Measurements from ENCODE around the gene CHMP2A. TPM values are rescaled to one million over a fixed set of nuclear protein-coding genes. Genes with fewer than 3 reads are reported as not detected.
A peak's percentile ranks its signal among the peaks of the same experiment; 100 is the strongest.

The CHMP2A gene
- total and polyA plus RNA-seq, 2 of the 13 experiments (the other 11 are each of a cell fraction or from before 2014, with no cell fraction given), result 49.7 to 55.0 TPM

DNA sequence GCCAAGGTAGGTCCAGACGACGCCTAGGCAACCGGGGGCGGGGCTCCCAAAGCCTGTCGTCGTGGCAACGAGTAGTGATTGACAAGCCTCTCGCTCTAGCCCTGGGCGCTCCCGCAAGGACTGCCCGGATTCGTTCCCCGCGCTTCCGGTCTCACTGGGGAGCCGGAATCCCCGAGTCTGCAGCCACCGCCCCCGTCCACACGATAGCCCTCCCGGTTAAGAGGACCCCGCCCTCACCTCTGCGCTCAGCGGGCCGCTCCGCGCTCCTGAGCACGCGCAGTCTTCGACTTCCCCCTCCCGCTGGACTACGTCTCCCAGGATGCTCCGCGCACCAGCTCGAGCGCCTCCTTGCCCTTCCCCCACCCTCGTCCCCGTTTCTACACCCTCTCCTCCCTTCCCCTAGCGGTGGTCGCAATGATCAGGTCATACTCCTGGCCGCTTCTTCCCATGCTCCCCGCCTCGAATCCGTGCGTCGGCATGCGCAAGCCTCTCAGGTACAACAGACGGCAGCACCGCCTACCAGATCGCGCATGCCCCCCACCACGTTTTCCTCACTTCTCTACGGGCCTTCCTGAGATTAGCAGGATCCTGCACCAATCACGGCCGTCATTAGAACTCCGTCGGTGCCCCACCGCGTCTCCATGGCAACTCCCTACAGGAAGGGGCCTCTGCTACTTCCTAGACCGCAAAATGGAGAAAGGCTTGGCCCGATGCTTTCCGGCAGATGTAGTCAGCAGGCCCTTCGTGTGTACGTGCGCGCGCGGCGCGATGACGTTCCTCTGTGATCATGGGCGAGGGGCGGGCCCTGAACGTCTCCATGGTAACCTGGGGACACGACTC, 18.1 kb upstream of the CHMP2A start, which contains the start of gene MZF1 (continued):
- TF ChIP-seq HNF4G (IDR thresholded peaks at IDR 0.05; ENCODE audit: borderline replicate concordance, low read depth, low read length), result no peak
- TF ChIP-seq HNF4G (CRISPR knock-in tag; IDR thresholded peaks at IDR 0.05; ENCODE audit: borderline replicate concordance, low read depth), result 0 out of 2 replicates have a peak, but pooled peaks have one; percentile 24
- TF ChIP-seq, protein P1, sequence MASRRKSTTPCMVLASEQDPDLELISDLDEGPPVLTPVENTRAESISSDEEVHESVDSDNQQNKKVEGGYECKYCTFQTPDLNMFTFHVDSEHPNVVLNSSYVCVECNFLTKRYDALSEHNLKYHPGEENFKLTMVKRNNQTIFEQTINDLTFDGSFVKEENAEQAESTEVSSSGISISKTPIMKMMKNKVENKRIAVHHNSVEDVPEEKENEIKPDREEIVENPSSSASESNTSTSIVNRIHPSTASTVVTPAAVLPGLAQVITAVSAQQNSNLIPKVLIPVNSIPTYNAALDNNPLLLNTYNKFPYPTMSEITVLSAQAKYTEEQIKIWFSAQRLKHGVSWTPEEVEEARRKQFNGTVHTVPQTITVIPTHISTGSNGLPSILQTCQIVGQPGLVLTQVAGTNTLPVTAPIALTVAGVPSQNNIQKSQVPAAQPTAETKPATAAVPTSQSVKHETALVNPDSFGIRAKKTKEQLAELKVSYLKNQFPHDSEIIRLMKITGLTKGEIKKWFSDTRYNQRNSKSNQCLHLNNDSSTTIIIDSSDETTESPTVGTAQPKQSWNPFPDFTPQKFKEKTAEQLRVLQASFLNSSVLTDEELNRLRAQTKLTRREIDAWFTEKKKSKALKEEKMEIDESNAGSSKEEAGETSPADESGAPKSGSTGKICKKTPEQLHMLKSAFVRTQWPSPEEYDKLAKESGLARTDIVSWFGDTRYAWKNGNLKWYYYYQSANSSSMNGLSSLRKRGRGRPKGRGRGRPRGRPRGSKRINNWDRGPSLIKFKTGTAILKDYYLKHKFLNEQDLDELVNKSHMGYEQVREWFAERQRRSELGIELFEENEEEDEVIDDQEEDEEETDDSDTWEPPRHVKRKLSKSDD (CRISPR knock-in tag; IDR thresholded peaks at IDR 0.05; ENCODE audit: low read depth), result peak; percentile 98
- no peak for TF ChIP-seq ZNF670 (CRISPR knock-in tag; IDR thresholded peaks at IDR 0.05; ENCODE audit: borderline replicate concordance)
- TF ChIP-seq FOXA1 (IDR thresholded peaks at IDR 0.05), result no peak
- TF ChIP-seq FOXA1 (CRISPR knock-in tag; IDR thresholded peaks at IDR 0.05), result peak; percentile 38; the same call in 1 of the 2 replicates
- TF ChIP-seq, protein P2, sequence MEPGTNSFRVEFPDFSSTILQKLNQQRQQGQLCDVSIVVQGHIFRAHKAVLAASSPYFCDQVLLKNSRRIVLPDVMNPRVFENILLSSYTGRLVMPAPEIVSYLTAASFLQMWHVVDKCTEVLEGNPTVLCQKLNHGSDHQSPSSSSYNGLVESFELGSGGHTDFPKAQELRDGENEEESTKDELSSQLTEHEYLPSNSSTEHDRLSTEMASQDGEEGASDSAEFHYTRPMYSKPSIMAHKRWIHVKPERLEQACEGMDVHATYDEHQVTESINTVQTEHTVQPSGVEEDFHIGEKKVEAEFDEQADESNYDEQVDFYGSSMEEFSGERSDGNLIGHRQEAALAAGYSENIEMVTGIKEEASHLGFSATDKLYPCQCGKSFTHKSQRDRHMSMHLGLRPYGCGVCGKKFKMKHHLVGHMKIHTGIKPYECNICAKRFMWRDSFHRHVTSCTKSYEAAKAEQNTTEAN (CRISPR knock-in tag; conservative IDR thresholded peaks at IDR 0.05), result no peak
- TF ChIP-seq, protein P3, sequence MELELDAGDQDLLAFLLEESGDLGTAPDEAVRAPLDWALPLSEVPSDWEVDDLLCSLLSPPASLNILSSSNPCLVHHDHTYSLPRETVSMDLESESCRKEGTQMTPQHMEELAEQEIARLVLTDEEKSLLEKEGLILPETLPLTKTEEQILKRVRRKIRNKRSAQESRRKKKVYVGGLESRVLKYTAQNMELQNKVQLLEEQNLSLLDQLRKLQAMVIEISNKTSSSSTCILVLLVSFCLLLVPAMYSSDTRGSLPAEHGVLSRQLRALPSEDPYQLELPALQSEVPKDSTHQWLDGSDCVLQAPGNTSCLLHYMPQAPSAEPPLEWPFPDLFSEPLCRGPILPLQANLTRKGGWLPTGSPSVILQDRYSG (CRISPR knock-in tag; IDR thresholded peaks at IDR 0.05), result no peak
- TF ChIP-seq ZNF180 (CRISPR knock-in tag; IDR thresholded peaks at IDR 0.05; ENCODE audit: borderline replicate concordance, low read depth), result no peak
- TF ChIP-seq, protein P4, sequence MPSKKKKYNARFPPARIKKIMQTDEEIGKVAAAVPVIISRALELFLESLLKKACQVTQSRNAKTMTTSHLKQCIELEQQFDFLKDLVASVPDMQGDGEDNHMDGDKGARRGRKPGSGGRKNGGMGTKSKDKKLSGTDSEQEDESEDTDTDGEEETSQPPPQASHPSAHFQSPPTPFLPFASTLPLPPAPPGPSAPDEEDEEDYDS (CRISPR knock-in tag; IDR thresholded peaks at IDR 0.05), result peak; percentile 9
- TF ChIP-seq TCF7 (IDR thresholded peaks at IDR 0.05; ENCODE audit: low read depth), result no peak
- TF ChIP-seq ZFP62 (CRISPR knock-in tag; IDR thresholded peaks at IDR 0.05), result no peak
- peak; percentile 39; the same call in 1 of the 2 replicates for TF ChIP-seq ZNF766 (CRISPR knock-in tag; IDR thresholded peaks at IDR 0.05; ENCODE audit: borderline replicate concordance)
- TF ChIP-seq NFKBIZ (CRISPR knock-in tag; IDR thresholded peaks at IDR 0.05), result 0 out of 2 replicates have a peak, but pooled peaks have one; percentile 48
- TF ChIP-seq, protein P5, sequence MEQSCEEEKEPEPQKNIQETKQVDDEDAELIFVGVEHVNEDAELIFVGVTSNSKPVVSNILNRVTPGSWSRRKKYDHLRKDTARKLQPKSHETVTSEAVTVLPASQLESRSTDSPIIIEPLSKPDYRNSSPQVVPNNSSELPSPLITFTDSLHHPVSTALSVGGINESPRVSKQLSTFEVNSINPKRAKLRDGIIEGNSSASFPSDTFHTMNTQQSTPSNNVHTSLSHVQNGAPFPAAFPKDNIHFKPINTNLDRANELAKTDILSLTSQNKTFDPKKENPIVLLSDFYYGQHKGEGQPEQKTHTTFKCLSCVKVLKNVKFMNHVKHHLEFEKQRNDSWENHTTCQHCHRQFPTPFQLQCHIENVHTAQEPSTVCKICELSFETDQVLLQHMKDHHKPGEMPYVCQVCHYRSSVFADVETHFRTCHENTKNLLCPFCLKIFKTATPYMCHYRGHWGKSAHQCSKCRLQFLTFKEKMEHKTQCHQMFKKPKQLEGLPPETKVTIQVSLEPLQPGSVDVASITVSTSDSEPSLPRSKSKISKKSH (CRISPR knock-in tag; IDR thresholded peaks at IDR 0.05; ENCODE audit: borderline replicate concordance), result no peak
- peak; percentile 25; the same call in 1 of the 2 replicates for TF ChIP-seq SNAPC2 (CRISPR knock-in tag; IDR thresholded peaks at IDR 0.05)
- no peak for TF ChIP-seq HNF4A (CRISPR knock-in tag; IDR thresholded peaks at IDR 0.05)
- TF ChIP-seq RFX3 (CRISPR knock-in tag; IDR thresholded peaks at IDR 0.05), result peak; percentile 96
- TF ChIP-seq ZNF570 (CRISPR knock-in tag; IDR thresholded peaks at IDR 0.05; ENCODE audit: borderline replicate concordance), result no peak
- TF ChIP-seq ZSCAN20 (CRISPR knock-in tag; IDR thresholded peaks at IDR 0.05; ENCODE audit: borderline replicate concordance), result no peak
- TF ChIP-seq HOXA3 (CRISPR knock-in tag; IDR thresholded peaks at IDR 0.05), result peak; percentile 99
- TF ChIP-seq ZNF678 (CRISPR knock-in tag; IDR thresholded peaks at IDR 0.05), result no peak
